Erythroblast (primary cell): Measurements from ENCODE around the gene G6PD.
"Not testable (repeated sequence)": the region's sequence is repeated elsewhere in the genome, so short reads cannot be mapped to it uniquely, and the experiment has no call there.

Experiments used
- GATA1 ChIP-seq: IDR thresholded peaks from 2 replicates; pipeline ENCODE4 v1.6.1; 2011; ENCODE audit warnings: low read depth, mild to moderate bottlenecking, control low read depth, low read length, moderate library complexity
- POLR2A ChIP-seq: IDR thresholded peaks from 2 replicates; pipeline ENCODE4 v1.6.1; 2011; ENCODE audit warnings: mild to moderate bottlenecking, low read length

- not testable (repeated sequence) for TF ChIP-seq POLR2A, GATA1
Observed at GRCh38 chrX:154575076-154575475, 28.4 kb upstream of the G6PD start.
